H1 (cell line): ENCODE measurements around the gene SEC61G. TPM values are rescaled to one million over a fixed set of nuclear protein-coding genes. Genes with fewer than 3 reads are reported as not detected.

Experiments used
- CBX5 ChIP-seq: fragments of 300-800, 300-1000 bp; sonication (generic); IDR thresholded peaks from 2 replicates; pipeline ENCODE4 v1.7.1; 2016; ENCODE audit warnings: antibody characterized with exemption, low read length, low read depth
- CHD1 ChIP-seq: IDR thresholded peaks from 2 replicates; pipeline ENCODE4 v1.6.1; 2012; ENCODE audit warnings: low read depth, low read length, improper control_type of control experiment
- HDAC6 ChIP-seq: IDR thresholded peaks from one replicate; pipeline ENCODE4 v1.7.1; 2012; ENCODE audit warnings: low read depth, mild to moderate bottlenecking, inconsistent platforms, low read length, moderate library complexity
- TBP ChIP-seq: IDR thresholded peaks from 2 replicates; pipeline ENCODE4 v1.6.1; 2011; ENCODE audit warnings: low read depth, low read length, improper control_type of control experiment
- polyA plus RNA-seq, 7 experiments: library from polyadenylated mRNA; depleted of rRNA in 3 of 7; stranded (reverse) in 5 of 7; unstranded in 2 of 7; fragments of >200 nt in 5 of 7; fragments of 200-250 nt in 2 of 7; gene quantifications; 1 replicate in 5 of 7; 2 replicates in 1 of 7; 4 replicates in 1 of 7; pipeline versions ENCODE4 v1.2.1 to v1.2.3, GENCODE V29; 2011 to 2013; ENCODE audit warnings: missing spikeins in 2 of 7, mixed read lengths in 2 of 7
- total RNA-seq: library from RNA; stranded (reverse); fragmentation: NEBNext Ultra II Directional; extraction: Animal tissue kit (Norgen Biotek cat#: 25700); gene quantifications from 2 replicates; pipeline ENCODE4 v1.2.1, GENCODE V29; 2021

The SEC61G gene
- total and polyA plus RNA-seq, 2 of the 8 experiments (the other 6 are each of a cell fraction or from before 2014, with no cell fraction given): 142 to 274 TPM

GRCh38 chr7:54792383-54792782 lies 33.4 kb upstream of the SEC61G start (continued):
- TF ChIP-seq CBX5 (no peak), HDAC6 (no peak), TBP (no peak), CHD1 (no peak)
- TF ChIP-seq, all 59 proteins: peak for 0
